ENCODE measurements around the gene PBX4. TPM values are rescaled to one million over a fixed set of nuclear protein-coding genes. Genes with fewer than 3 reads are reported as not detected.

Gene PBX4
- total and polyA plus RNA-seq, 2 of the 8 experiments (the other 6 are each of a cell fraction or from before 2014, with no cell fraction given): 3.4 to 3.8 TPM

DNA sequence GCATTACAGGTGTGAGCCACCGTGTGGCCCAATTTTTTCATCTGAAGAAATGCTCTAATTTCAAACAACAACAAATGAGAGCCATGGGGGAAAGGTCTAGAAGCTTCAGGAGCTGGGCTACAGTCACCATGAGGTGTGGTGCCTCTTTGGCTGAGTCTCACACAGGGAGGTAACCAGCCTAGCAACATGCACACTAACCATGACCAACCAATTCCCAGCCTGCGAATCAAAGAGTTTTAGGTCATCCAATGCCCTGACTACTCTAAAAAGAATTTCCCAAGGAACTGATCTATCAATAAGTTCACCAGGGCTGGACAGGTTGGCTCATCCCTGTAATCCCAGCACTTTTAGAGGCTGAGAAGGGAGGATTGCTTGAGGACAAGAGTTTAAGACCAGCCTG is 29.9 kb downstream of the PBX4 start:
- Histone ChIP-seq H3K23me2 (ENCODE audit: low read depth, low read length) (no peaks in the 10 kb centered on the region), H4K5ac (ENCODE audit: insufficient read length, low read depth, low read length) (no peak overlapping the region), H2AFZ (ENCODE audit: low read length) (no peak overlapping the region), H3K9me3 (ENCODE audit: insufficient read depth in 2 of 2, low read depth in 1 of 2, low read length in 1 of 2) (no peaks in the 10 kb centered on the region), H2BK12ac (ENCODE audit: low read depth, low read length) (no peak overlapping the region), H3K56ac (replicated peaks; ENCODE audit: insufficient read length, low read depth, low read length) (no peak overlapping the region), H3K4me1 (replicated peaks in 1 of 4; ENCODE audit: control insufficient read depth in 3 of 4, insufficient read depth in 4 of 4, low read length in 3 of 4) (peaks cover 5 to 12% (median 9%) of the 10 kb centered on the region in 4 experiments), H2BK15ac (ENCODE audit: low read length) (no peak overlapping the region), H2BK20ac (ENCODE audit: low read length) (no peak overlapping the region), H3K4me2 (ENCODE audit: insufficient read depth in 1 of 2, low read depth in 2 of 2, low read length in 2 of 2) (no peak overlapping the region), H2BK5ac (ENCODE audit: low read depth, low read length) (no peak overlapping the region), H3K14ac (ENCODE audit: insufficient read length) (no peak overlapping the region), H4K20me1 (replicated peaks in 1 of 2; ENCODE audit: control insufficient read depth in 1 of 2, insufficient read depth in 2 of 2, low read length in 2 of 2) (no peaks in the 10 kb centered on the region), H2BK120ac (replicated peaks; ENCODE audit: low read depth, low read length) (no peak overlapping the region), H3K23ac (ENCODE audit: insufficient read length) (no peak overlapping the region), H3K4me3 (ENCODE audit: extremely low read depth in 1 of 4, insufficient read depth in 2 of 4, low read depth in 3 of 4, low read length in 4 of 4) (no peak overlapping the region), H3K79me1 (ENCODE audit: low read depth, low read length) (no peaks in the 10 kb centered on the region), H3K36me3 (ENCODE audit: control insufficient read depth in 2 of 4, insufficient read depth in 4 of 4, low read length in 3 of 4) (no peaks in the 10 kb centered on the region), H3K9ac (replicated peaks in 1 of 4; ENCODE audit: extremely low read depth in 1 of 4, low read depth in 3 of 4, low read length in 3 of 4) (no peak overlapping the region), H4K91ac (replicated peaks; ENCODE audit: insufficient read length, low read length) (no peak overlapping the region), H3K79me2 (ENCODE audit: control insufficient read depth in 1 of 2, insufficient read depth in 2 of 2, low read length in 2 of 2) (no peaks in the 10 kb centered on the region), H3K4ac (replicated peaks; ENCODE audit: insufficient read length, low read depth, low read length) (no peak overlapping the region), H3K18ac (ENCODE audit: extremely low read depth, low read length) (no peak overlapping the region), H3K27me3 (replicated peaks in 1 of 4; ENCODE audit: control insufficient read depth in 3 of 4, extremely low read depth in 1 of 4, insufficient read depth in 3 of 4, low read length in 3 of 4) (no peaks in the 10 kb centered on the region), H2AK5ac (ENCODE audit: low read depth, low read length) (no peak overlapping the region), H3K27ac (ENCODE audit: low read depth, low read length) (no peak overlapping the region), H4K8ac (ENCODE audit: extremely low read depth, insufficient read depth, low read length) (no peak overlapping the region)
- WGBS, 2 experiments (ENCODE audit: extremely low coverage in 1 of 2, insufficient coverage in 1 of 2, insufficient read length in 1 of 2, insufficient replicate concordance in 2 of 2, low coverage in 1 of 2, low lambda C conversion rate in 2 of 2, missing lambda C conversion rate in 1 of 2): 95% methylated on average over 2 of the region's 2 CpGs; no CpG with 5 or more reads in 1 of the 2 experiments
- DNase-seq (ENCODE audit: low read depth in 1 of 2, low spot score in 2 of 2) (no peak), FAIRE-seq (no peak)
- CTCF ChIA-PET (ENCODE audit: partially characterized antibody): interaction anchor here (0.9 to 3.2 kb wide), 2 partner anchors 25 to 34 kb away, joined by 4 to 18 read pairs; no protein-coding TSS in a partner anchor
- POLR2A ChIA-PET (ENCODE audit: partially characterized antibody): interaction anchor here (0.8 kb wide), 1 partner anchor 76 kb away, joined by 3 read pairs; no protein-coding TSS in a partner anchor
- TF ChIP-seq SRF (IDR thresholded peaks at IDR 0.05; ENCODE audit: low read depth, low read length): no peak
- TF ChIP-seq RBBP5 (IDR thresholded peaks at IDR 0.05; ENCODE audit: borderline replicate concordance, low read depth, low read length): no peak
- TF ChIP-seq CTBP2 (IDR thresholded peaks at IDR 0.05; ENCODE audit: borderline replicate concordance, insufficient read depth, insufficient read length, low read length): no peak
- no peak for TF ChIP-seq TBP (IDR thresholded peaks at IDR 0.05; ENCODE audit: low read depth, low read length)
- no peak for TF ChIP-seq SIN3A (conservative IDR thresholded peaks at IDR 0.05 in 1 of 2, IDR thresholded peaks at IDR 0.05 in 1 of 2; ENCODE audit: low read depth in 1 of 2, low read length in 2 of 2)
- no peak for TF ChIP-seq CTCF (IDR thresholded peaks at IDR 0.05; ENCODE audit: control extremely low read depth in 1 of 3, insufficient read depth in 1 of 3, low read depth in 1 of 3, low read length in 3 of 3)
- TF ChIP-seq, protein P1, sequence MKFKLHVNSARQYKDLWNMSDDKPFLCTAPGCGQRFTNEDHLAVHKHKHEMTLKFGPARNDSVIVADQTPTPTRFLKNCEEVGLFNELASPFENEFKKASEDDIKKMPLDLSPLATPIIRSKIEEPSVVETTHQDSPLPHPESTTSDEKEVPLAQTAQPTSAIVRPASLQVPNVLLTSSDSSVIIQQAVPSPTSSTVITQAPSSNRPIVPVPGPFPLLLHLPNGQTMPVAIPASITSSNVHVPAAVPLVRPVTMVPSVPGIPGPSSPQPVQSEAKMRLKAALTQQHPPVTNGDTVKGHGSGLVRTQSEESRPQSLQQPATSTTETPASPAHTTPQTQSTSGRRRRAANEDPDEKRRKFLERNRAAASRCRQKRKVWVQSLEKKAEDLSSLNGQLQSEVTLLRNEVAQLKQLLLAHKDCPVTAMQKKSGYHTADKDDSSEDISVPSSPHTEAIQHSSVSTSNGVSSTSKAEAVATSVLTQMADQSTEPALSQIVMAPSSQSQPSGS (IDR thresholded peaks at IDR 0.05; ENCODE audit: low read length): no peak
- TF ChIP-seq RFX5 (IDR thresholded peaks at IDR 0.05; ENCODE audit: borderline replicate concordance, low read depth, low read length): no peak
